Hepatocyte (in vitro differentiated cells): ENCODE measurements around the gene DHTKD1.

Source experiments
- EZH2 ChIP-seq: fragments of 200-600 bp; sonication (generic); IDR thresholded peaks from 2 replicates; pipeline ENCODE4 v1.6.1; 2016; ENCODE audit warnings: antibody characterized with exemption, mild to moderate bottlenecking, borderline replicate concordance
- EZH2phosphoT487 ChIP-seq: fragments of 200-600 bp; sonication (generic); IDR thresholded peaks from one replicate; pipeline ENCODE4 v1.6.1; 2018; ENCODE audit warnings: antibody characterized with exemption, mild to moderate bottlenecking, low read depth, moderate library complexity; ENCODE audit not compliant: unreplicated experiment, severe bottlenecking
- TF ChIP-seq, protein P1 (sequence below): fragments of 200-600 bp; sonication (generic); IDR thresholded peaks from 2 replicates; pipeline ENCODE4 v1.5.1; 2016; ENCODE audit warnings: antibody characterized with exemption, mild to moderate bottlenecking; ENCODE audit not compliant: poor library complexity

DNA sequence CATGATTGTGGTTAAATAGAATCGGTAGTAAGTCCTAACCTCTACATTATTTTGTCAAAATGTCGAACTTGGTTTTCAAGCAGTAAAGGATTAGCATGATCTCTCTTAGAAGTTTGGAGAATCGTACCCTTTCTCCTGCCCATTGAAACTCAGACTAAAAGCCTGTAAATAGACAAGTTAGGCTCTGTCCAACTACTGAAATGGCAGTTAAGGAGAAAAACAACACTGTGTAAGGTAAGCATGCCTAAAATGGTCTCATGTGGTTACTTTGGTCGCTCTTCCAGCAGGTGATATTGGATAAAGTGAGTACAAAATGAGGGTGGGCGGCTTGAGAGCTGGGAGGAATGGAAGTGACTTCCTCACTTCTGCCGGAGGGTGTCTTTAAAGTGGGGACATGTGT is 85.8 kb downstream of the DHTKD1 start:
- TF ChIP-seq, protein P1, sequence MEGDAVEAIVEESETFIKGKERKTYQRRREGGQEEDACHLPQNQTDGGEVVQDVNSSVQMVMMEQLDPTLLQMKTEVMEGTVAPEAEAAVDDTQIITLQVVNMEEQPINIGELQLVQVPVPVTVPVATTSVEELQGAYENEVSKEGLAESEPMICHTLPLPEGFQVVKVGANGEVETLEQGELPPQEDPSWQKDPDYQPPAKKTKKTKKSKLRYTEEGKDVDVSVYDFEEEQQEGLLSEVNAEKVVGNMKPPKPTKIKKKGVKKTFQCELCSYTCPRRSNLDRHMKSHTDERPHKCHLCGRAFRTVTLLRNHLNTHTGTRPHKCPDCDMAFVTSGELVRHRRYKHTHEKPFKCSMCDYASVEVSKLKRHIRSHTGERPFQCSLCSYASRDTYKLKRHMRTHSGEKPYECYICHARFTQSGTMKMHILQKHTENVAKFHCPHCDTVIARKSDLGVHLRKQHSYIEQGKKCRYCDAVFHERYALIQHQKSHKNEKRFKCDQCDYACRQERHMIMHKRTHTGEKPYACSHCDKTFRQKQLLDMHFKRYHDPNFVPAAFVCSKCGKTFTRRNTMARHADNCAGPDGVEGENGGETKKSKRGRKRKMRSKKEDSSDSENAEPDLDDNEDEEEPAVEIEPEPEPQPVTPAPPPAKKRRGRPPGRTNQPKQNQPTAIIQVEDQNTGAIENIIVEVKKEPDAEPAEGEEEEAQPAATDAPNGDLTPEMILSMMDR = no peak
- TF ChIP-seq EZH2 (no peak), EZH2phosphoT487 (no peak)
